Measurements from ENCODE around the gene FOSL2. TPM values are rescaled to one million over a fixed set of nuclear protein-coding genes. Genes with fewer than 3 reads are reported as not detected.

The FOSL2 gene
- total RNA-seq, 1 donor from 2014 or later = 38.4 TPM

DNA sequence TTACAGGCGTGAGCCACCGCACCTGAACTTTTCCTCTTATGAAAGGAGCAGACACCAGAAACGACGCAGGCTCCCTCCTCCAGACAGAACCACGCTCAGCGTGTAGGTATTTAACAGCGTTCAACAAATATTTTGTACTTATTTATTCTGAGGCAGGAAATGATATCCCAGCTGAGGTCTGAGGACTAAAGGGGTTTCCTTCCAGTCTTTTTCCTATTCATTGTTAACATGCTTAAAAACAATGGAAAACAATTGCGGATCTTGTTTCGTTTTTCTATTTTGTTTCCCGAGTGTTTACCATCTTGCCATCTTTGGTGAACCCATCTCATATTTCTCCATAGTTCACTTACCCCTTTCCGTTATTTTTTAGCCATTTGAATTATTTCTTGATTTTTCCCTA, 43.7 kb upstream of the FOSL2 start:
- H3K27ac Mint-ChIP-seq = no peak overlapping the region
- DNase-seq (ENCODE audit: low spot score, unreplicated experiment) = no peak
- TF ChIP-seq, protein P1, sequence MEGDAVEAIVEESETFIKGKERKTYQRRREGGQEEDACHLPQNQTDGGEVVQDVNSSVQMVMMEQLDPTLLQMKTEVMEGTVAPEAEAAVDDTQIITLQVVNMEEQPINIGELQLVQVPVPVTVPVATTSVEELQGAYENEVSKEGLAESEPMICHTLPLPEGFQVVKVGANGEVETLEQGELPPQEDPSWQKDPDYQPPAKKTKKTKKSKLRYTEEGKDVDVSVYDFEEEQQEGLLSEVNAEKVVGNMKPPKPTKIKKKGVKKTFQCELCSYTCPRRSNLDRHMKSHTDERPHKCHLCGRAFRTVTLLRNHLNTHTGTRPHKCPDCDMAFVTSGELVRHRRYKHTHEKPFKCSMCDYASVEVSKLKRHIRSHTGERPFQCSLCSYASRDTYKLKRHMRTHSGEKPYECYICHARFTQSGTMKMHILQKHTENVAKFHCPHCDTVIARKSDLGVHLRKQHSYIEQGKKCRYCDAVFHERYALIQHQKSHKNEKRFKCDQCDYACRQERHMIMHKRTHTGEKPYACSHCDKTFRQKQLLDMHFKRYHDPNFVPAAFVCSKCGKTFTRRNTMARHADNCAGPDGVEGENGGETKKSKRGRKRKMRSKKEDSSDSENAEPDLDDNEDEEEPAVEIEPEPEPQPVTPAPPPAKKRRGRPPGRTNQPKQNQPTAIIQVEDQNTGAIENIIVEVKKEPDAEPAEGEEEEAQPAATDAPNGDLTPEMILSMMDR (IDR thresholded peaks at IDR 0.05; ENCODE audit: unreplicated experiment) = no peak

DNA sequence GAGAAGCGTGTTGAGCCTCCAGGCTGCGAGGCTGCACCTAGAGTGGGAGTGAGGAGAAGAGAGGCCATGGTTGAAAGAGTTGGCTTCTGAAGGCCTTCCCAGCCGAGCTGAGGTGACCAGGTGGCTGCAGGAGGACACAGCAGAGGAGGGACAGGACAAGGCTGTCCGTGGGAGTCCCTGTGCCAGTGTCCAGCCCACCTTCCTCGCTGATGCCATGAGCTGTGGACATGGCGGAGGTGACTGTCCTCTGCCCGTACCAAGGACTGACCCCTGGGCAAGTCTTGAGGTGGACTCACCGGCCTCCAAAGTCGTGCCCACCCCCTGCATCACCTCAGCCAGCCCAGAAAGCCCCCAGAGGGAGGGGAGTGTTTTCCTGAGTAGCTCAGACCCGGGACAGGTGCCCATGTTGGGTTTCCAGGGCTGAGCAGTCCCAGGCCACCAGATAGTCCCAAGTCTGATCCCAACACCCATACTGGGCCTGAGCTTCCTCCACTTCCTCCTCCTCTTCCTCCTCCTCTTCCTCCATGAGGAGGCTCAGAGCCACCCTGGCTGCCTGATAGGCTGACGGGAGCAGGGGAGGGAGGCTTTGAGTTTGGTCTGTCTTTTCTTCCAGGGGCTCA, 43.0 kb upstream of the FOSL2 start:
- Mint-ChIP-seq H3K27ac (no peak overlapping the region), H3K9me3 (ENCODE audit: low read depth) (no peaks in the 10 kb centered on the region), H3K27me3 (peaks cover 2% of the 10 kb centered on the region), H3K4me3 (ENCODE audit: low read depth) (no peak overlapping the region), H3K4me1 (ENCODE audit: low read depth) (no peaks in the 10 kb centered on the region), H3K36me3 (ENCODE audit: insufficient read depth) (no peaks in the 10 kb centered on the region)
- TF ChIP-seq, protein P1 (IDR thresholded peaks at IDR 0.05; ENCODE audit: unreplicated experiment) = no peak
- DNase-seq (ENCODE audit: low spot score, unreplicated experiment) = no peak

More for the DNA sequence above, 43.7 kb upstream of the FOSL2 start:
- H3K9me3 Mint-ChIP-seq (ENCODE audit: low read depth) = no peaks in the 10 kb centered on the region
- H3K36me3 Mint-ChIP-seq (ENCODE audit: insufficient read depth) = no peaks in the 10 kb centered on the region
- peaks cover 2% of the 10 kb centered on the region for H3K27me3 Mint-ChIP-seq
- no peak overlapping the region for H3K4me3 Mint-ChIP-seq (ENCODE audit: low read depth)
- no peaks in the 10 kb centered on the region for H3K4me1 Mint-ChIP-seq (ENCODE audit: low read depth)

DNA sequence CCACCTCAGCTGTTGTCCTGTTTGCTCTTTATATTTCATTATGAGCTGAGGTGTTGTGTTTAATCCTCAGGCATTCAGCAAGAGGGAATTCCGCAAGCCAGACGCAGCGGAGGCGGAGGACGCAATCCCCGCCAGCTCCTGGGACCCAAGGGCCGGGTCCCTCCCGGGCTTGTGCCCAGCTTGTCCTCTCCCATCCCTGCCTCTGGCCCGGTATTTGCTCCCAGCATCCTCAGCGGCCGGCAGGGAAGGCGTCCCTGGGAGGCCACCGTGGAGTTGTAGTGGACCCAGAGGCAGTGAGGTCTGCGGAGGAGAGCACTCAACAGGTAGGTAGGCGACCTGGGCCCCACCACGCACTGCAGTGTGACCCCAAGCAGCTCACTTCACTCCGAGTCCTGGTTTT, 42.5 kb upstream of the FOSL2 start:
- H3K4me3 Mint-ChIP-seq (ENCODE audit: low read depth) = no peak overlapping the region
- H3K27me3 Mint-ChIP-seq = peaks cover 2% of the 10 kb centered on the region
- no peak for DNase-seq (ENCODE audit: low spot score, unreplicated experiment)

DNA sequence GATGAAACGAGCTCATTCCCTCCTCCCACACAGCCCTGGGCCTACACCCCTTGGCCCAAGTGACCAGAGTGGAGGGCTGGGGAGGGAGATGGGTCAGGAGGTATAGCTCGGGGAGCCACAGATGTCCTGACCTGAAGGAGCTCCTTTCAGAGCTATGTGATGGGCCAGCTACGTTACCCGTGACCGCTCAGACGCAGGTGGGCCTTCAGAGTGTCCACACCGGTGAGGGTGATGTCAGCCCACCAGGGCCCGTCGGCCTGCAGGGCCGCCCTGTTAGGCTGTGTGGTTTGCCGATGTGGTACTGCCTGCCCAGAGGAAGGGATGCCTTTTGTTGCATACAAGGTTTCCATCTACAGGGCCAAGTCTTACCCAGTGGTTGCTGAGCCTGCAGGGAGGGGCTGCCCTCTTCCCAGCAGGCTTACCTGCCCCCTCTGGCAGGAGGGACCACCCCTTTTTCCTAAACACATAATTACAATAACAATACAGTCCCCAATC, 41.8 kb upstream of the FOSL2 start:
- TF ChIP-seq, protein P1 (IDR thresholded peaks at IDR 0.05; ENCODE audit: unreplicated experiment) = no peak
- Mint-ChIP-seq H3K4me1 (ENCODE audit: low read depth) (no peaks in the 10 kb centered on the region), H3K36me3 (ENCODE audit: insufficient read depth) (no peaks in the 10 kb centered on the region), H3K9me3 (ENCODE audit: low read depth) (no peaks in the 10 kb centered on the region), H3K27me3 (peaks cover 2% of the 10 kb centered on the region), H3K4me3 (ENCODE audit: low read depth) (no peak overlapping the region), H3K27ac (no peak overlapping the region)
- DNase-seq (ENCODE audit: low spot score, unreplicated experiment) = no peak

More for the DNA sequence above, 42.5 kb upstream of the FOSL2 start:
- H3K36me3 Mint-ChIP-seq (ENCODE audit: insufficient read depth) = no peaks in the 10 kb centered on the region
- H3K4me1 Mint-ChIP-seq (ENCODE audit: low read depth) = no peaks in the 10 kb centered on the region
- TF ChIP-seq, protein P1 (IDR thresholded peaks at IDR 0.05; ENCODE audit: unreplicated experiment) = no peak
- H3K27ac Mint-ChIP-seq = no peak overlapping the region
- H3K9me3 Mint-ChIP-seq (ENCODE audit: low read depth) = no peaks in the 10 kb centered on the region

DNA sequence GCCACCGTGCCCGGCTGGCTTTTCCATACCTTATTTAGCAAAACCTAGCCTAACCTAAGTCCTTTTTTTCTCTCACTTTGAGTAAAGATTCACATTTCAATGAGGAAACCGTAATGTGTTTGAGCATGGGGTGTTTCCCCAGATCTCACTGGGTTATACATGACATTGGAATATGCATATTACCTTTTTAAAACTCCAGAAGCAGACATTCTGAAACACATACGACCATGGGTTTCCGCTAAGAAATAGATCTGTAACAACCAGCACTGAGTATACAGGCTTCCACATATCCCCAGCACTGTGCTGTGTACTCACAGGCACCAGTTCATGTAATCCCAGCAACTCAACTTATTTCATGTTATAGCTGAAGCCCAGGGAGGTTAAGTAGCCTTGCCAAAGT, 41.0 kb upstream of the FOSL2 start:
- Mint-ChIP-seq H3K9me3 (ENCODE audit: low read depth) (no peaks in the 10 kb centered on the region), H3K4me1 (ENCODE audit: low read depth) (no peaks in the 10 kb centered on the region), H3K27ac (no peak overlapping the region), H3K27me3 (peaks cover 2% of the 10 kb centered on the region), H3K4me3 (ENCODE audit: low read depth) (no peak overlapping the region), H3K36me3 (ENCODE audit: insufficient read depth) (no peaks in the 10 kb centered on the region)
- TF ChIP-seq, protein P1 (IDR thresholded peaks at IDR 0.05; ENCODE audit: unreplicated experiment) = no peak
- DNase-seq (ENCODE audit: low spot score, unreplicated experiment) = no peak

Data from progenitor cell of endocrine pancreas (in vitro differentiated cells).